Panc1 (cell line): ENCODE measurements around the gene SH3BP2.

Experiments used
- CTCF ChIP-seq: fragments of 450-650 bp; IDR thresholded peaks from 2 replicates; pipeline ENCODE4 v1.5.1; 2017; ENCODE audit warnings: mild to moderate bottlenecking
- REST ChIP-seq, 2 experiments: IDR thresholded peaks; 2 replicates each; pipeline ENCODE4 v1.6.1; 2011 to 2012; ENCODE audit warnings: low read depth in 2 of 2, control low read depth in 1 of 2, low read length in 1 of 2, mild to moderate bottlenecking in 1 of 2, moderate library complexity in 1 of 2; ENCODE audit not compliant: insufficient read depth in 1 of 2
- TCF7L2 ChIP-seq: IDR thresholded peaks from 2 replicates; pipeline ENCODE4 v1.6.1; 2011; ENCODE audit warnings: mild to moderate bottlenecking, low read depth, low read length, inconsistent platforms

GRCh38 chr4:2871466-2871865 lies 78.6 kb downstream of the SH3BP2 start:
- TF ChIP-seq CTCF (no peak), TCF7L2 (no peak), REST (IDR thresholded peaks at IDR 0.05; ENCODE audit: insufficient read depth in 1 of 2, low read depth in 2 of 2, low read length in 1 of 2) (no peak)
